ENCODE results near the gene UBE2S.

- TF ChIP-seq CTCF (IDR thresholded peaks at IDR 0.05) (no peak), POLR2A (IDR thresholded peaks at IDR 0.05) (no peak)
Observed at GRCh38 chr19:55368701-55369563, 38.7 kb downstream of the UBE2S start.

All from body of pancreas (tissue), 4 donors.